ENCODE data around the gene SNX9.
A peak's percentile ranks its signal among the peaks of the same experiment; 100 is the strongest.

The SNX9 gene

DNA sequence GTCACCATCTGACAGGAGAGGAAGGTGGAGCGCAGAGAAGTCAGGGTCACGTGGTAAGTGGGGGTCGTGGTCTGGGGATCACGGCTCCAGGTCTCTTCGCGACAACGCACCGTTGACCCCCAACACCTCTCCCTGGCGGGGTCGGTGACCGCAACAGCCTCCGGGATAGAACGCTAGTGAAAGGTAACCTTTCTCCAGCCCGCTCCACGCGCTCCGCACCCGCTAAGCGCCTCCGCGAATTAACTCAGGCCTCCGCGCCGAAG, 158.0 kb downstream of the SNX9 start:
- no peak for DNase-seq (ENCODE audit: low read depth)

DNA sequence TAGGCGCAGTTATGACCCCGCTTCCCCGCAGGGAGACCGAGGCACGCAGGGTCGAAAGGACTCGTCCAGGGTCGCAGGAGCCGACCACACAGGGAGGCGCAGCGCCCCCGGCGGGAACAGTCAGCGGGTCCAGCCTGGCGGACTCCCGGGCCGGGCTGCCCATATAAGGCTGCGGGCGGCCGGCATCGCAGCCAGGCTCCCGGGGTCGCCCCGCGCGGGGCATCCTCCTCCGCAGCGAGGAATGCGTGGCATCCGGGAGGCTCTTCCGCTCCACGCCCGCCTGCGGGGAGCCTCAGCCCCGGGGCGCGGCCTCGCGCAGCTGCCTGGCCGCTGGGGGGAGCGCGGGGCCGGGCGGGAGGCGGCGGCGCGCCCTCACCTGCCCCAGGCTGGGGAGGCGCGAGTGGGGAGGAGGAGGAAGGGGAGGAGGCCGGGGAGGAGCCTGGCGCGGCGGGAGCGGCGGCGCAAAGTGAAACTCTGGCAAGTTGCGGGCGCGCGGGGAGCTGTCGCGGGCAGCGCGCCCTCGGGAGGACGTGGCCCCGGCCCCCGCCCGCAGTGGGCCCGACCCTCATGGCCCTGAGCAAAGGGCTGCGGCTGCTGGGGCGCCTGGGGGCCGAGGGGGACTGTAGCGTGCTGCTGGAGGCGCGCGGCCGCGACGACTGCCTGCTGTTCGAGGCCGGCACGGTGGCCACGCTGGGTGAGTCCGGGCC, 158.5 kb downstream of the SNX9 start, which contains the start of gene SYNJ2:
TSS of gene SYNJ2 (plus strand) at position 469 of the 707 bp plus-strand sequence. CDS start at position 568, 99 bp downstream.
- DNase-seq (ENCODE audit: low read depth): peak; percentile 87

DNA sequence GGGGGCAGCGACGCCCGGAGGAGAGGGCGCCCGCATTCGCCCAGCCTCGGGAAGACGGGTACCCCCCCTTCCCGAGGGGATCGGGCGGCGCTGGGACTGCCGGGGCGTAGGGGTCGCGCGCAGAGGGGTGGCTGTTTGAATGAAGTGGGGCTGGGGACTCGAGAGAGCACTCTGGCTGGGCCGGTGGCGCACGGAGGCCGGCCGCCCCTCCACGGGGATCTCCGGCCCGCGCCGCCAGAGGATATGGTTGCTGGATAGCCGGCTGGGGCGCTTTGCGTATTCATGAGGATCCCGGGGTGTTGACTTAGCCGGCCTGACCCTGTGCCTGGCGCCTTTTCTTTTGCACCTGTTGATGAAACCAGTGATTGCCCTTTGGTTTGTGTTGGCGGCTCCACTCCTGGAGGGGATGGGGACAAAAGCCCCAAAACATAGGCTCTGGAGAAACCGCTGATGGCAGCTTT, 159.1 kb downstream of the SNX9 start:
- DNase-seq (ENCODE audit: low read depth): peak; percentile 66

DNA sequence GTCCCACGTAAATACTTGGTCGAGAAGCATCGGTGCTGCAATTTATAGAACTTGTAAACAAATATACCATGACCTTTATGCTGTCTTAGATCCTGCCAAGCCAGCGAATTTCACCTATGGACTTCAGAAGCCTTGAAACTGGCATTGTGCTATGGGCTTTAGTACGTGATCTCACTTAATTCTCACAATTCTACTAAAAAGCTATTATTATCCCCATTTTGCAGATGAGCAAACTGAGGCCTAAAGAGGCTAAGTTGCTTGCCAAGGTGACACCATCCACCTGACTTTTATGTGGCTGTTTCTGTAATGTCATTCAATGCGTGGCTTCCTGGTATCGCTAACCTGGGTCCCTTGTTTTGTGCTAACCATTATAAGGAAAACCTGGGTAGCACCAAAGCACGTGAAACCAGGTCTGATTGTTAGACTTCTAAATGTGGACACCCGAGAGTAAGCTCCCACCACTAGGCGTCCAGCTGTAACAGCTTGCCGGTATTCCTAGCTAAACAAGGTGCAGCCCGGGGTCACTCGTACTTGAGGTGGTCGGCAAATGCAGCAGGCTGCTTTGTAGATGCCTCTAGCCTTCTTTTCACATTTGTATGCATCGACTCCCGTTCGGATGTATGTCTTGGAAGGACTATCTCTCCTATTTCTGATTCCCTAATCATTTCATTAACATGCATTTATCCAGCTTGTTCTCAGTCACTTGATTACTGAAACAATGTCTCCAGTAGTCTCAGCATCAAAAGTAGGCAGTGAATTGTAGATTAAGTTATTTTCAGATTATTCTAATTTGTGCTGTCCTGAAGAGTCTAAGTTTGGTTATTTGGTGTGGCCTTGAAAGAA, 159.7 kb downstream of the SNX9 start:
- DNase-seq (ENCODE audit: low read depth): peak; percentile 84

DNA sequence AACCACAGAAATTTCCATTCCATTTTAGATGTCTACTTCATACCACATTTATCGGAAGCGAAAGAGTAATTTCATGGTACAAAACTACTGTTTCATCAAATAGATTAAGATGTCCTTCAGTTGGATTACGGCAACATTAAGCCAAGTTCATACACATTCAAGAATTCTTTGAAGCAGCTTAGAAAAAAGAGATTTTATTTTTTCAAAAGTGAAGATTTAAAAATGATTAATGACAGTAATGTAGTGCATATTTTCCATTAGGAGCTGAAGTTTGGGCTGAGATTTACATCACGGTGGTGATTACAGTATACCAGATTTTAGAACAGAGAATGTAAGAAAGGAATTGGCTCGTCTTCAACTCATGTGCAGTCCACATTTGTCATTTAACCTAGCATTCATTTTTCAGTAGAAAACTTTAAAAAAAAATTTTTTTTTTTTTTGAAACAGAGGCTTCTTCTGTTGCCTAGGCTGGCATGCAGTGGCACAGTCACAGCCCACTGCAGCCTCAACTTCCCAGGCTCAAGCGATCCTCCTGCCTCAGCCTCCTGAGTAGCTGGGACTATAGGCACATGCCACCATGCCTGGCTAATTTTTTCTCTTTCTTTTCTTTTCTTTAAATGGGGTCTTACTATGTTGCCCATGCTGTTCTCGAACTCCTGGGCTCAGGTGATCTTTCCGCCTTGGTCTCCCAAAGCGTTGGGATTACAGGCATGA, 160.5 kb downstream of the SNX9 start:
- DNase-seq (ENCODE audit: low read depth): peak; percentile 29

DNA sequence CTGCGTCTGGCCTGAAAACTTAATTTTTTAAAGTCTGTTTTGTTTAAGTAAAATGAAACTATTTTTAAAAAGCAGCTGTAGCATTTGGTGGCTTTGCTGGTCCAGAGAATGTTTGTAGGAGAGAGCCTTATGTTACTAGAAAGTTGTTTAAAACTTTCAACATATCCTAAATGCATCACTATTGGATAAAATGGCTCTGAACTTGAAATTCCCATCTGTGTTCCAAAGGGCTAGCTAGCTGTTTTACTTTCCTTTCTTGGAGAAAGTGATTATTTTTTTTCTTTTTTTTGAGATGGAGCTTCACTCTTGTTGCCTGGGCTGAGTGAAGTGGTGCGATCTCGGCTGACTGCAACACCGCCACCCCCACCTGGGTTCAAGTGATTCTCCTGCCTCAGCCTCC, 161.1 kb downstream of the SNX9 start:
- no peak for DNase-seq (ENCODE audit: low read depth)

DNA sequence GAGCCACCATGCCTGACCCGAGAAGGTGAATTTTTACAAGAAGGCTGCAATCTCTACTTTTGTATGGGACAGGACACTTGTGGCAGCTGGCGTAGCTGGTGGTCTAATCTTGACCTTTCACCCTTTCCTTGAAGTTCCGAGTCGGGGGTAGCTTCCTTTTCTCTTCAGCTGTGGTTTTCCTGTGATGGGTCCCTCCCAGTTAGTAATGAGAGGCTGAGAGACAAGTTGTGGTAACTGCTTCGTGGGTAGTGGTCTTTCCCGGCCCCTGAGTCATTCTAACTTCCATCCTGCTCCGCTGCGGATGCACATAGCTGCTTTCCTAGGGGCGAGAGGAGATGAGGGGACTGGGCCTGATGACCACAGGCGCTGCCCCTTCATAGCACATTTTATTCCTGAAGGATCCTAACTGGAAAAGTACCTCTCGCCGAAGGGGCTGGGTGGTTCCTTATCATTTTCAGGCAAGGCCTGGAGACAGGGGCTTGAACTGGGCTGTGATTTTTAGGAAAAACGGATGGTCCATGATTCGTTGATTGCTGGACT, 161.7 kb downstream of the SNX9 start:
- no peak for DNase-seq (ENCODE audit: low read depth)

DNA sequence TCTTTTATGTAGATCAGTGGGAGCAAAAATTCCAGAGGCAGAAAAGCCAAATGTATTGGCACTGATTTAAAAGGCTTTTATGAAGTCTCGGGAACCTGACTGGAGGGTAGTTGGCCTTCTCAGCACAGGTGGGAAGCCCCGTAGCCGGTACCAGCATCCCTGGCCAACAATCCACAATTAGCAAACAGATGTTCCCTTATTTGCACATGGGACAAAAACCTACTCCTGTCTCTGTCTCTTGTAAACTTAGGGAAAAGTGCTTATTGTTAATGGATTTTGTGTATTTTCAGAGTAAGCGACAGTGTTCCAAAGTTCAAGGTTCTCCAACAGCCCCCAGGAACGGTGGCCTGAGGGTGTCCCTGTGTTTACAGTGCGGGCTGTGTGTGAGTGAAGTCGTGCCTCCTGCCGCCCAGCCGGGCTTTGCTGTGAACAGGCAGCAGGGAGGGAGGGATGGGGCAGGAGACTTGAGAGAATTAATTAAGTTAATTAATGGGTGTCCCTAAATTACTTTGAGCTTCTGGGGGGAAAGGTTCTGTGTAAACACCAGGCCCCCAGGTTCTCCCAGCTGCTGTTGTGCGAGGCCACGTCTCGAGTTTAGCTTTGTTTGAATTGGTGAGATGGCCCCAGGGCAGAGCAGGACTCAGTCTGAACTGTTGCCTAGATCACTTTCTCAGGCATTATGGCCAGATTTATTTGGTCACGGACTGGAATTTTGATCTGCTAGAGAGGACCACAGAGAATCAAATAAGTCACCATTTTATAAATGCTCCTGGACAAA, 162.5 kb downstream of the SNX9 start:
- DNase-seq (ENCODE audit: low read depth): peak; percentile 32

DNA sequence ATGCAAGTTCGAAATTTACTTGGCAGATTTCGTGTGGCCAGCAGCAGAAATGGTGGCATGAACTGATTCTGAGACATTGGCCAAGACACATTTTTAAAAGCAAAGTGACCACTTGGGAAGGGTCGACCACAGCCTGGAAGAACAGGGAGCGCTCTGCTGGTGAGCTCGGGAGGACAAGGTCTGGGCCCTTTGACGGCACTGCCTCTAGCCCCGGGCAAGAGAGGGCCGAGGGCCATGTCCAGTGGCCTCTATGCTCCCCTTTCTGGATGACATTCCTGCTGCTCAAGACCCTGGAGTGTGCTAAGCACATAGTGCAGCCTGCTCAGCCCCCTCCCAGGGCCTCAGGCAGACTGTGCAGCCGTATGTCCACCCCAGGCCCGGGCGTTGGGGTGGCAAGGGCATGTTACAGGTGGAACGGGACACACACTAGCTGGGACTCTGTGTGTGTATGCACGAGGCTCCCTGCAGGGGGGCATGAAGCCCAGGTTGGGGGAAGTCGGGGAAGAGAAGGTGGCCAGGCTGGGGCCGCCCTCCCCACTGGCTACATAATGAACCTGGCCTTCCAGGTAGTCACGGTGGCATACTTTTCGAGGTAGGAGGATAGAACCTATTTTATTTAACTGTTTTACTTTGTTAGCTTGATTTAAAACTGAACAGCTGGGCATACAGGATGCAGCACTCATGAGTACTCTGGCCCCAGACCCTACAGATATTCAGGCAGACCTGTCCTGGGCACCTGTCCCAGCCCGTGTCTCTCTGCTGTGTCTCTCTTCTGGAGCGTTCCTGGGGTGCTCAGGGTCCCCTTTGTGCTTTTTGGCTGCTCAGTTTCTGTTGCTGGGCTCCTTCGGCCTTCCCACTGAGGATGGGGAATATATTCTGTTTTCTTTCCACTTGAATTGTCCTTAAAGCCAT, 165.0 kb downstream of the SNX9 start:
- no peak for DNase-seq (ENCODE audit: low read depth)

DNA sequence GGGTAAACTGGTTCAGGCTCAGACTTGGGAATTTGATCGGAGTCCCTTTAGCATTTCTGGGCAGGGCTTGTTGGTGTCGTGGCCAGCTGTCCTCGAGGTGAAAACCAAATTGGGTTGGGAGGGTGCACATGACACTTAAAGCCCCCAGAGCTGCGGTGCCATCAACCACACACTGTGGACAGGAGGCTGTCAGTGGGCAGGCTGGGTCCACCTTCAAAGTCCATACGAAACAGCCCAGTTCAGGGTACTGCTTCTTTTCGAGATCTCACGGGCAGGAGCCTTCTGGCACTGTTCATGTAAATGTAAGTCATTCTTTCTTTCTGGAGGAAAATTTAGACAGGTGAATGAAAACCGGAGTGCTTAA, 165.6 kb downstream of the SNX9 start:
- no peak for DNase-seq (ENCODE audit: low read depth)

DNA sequence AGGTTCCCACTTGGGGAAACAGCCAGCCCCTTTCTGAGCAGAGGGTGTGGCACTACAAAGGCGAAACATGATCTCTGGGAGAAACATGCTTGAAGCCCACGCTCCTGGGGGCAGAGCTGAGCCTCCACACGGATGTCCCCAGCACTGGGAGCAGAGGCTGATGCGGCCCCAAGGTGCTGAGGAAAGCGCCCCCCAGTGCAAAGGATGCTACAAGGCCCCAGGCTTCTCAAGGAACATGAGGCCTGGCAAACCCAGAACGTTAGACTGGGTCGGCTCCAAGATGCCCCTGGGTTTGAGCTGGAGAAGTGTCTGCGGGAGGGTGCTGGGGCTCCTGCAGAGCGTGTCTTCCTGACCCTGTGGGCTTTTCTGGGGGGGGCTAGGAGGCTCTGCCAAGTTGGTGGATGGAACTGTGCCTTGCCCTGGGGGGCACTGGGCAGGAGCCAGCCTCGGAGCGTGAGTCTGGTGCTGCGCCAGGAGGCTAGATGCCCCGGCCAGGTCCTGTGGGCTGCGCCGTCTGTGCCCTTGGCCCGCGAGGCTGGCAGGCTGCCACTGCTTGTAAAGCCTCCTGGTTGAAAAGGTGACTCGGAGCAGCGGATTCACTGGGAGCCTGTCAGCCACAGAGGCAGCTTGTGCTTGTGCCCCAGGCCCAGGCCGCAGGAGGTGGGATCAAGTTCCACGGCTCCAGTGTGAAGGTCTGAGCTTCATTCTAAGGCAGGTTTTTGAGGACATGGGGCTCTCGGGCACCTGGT, 166.7 kb downstream of the SNX9 start:
- DNase-seq (ENCODE audit: low read depth): peak; percentile 55

DNA sequence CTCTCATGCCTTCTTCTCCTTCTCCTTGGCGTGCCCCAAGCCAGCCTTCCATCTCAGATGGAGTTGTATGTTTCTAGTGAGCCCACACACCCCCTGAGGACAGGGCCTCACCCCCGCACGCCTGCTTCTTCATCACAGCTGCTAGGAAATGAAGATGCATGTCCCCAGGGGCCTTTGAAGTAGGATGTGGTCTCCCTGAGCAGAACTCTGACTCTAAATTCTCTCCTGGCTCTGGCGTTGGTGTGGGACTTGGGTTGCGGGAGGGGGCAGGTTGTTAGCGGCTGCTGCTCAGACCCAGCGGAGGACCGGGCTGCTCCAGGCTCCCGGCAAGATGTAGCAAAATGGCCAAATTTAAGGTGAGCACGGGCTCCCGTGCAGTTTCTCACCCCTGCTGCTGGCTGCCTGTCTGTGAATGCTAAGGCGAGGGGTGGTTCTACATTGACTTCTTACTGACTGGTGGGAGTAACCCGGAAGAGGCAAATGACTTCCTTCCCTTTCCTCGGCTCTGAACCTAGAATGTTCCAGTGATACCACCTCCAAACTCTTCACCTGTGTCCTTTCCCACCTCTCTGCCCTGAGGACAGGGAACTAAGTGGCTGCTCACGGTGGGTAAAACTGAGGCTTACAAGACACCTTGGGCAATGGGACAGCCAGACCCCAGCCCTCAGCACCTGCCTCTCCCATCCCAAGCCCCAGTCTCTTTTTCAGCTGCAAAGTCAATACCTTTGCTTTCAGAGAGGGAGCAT, 167.4 kb downstream of the SNX9 start:
- no peak for DNase-seq (ENCODE audit: low read depth)

DNA sequence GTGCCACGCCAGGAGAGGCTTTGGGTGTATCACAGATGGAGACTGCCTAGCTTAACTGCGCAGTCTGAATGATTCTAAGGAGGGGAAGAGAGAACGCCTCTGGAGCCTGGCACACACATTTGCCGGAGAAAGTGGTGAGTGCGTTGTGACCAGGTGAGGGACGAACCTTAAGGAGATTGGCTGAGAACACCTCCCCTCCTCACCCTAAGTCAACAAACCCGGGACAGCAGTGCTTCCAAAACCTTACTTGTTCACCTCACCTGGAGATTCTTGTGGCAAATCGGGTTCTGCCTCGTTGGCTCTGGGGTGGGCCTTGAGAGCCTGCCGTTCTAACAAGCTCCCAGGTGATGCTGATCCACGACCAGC, 168.0 kb downstream of the SNX9 start:
- DNase-seq (ENCODE audit: low read depth): no peak

DNA sequence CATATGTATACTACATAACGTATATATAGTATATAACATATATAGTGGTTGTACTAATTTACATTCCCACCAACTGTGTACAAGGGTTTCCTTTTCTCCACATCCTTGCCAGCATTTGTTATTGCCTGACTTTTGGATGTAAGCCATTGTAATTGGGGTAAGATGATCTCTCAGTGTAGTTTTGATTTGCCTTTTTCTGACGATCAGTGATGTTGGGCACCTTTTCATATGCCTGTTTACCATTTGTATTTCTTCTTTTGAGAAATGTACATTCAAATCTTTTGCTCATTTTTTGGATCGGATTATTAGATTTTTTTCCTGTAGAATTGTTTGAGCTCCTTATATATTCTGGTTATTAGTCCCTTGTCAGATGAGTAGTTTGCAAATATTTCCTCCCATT, 170.0 kb downstream of the SNX9 start:
- no peak for DNase-seq (ENCODE audit: low read depth)

DNA sequence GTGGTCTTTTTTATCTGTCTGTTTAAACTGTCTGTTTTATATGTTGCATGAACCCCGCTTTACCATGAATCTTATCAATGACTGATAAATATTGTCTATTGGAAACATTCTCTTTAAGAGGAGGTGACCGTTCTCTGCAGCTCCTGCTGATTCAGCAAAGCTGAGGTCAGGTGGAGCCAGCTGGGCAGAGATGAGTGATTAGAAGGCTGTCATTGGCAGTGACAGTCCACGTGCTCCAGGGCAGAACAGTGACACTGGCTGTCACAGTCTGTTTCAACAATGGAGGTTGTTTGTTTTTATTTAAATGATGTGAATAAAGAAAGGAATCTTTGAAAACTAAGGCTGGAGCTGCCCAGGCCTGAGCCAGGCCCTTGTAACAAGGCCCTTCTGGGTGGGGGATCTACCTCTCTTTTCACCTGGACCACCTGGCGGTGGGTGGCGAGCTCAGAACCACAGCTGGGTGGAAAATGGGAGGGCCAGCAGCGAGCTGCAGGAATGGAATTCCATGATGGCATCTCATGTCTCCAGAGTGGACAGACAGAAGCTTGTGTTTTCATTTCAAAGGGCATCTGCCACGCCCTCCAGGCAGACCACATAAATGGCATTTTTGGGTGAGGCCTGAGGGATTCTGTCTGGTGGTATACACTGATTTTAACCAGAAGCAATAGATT, 171.2 kb downstream of the SNX9 start:
- DNase-seq (ENCODE audit: low read depth): no peak
